GM12892 (cell line): Measurements from ENCODE around the gene DXO.

ENCODE experiments used
- POLR2A ChIP-seq: IDR thresholded peaks from 2 replicates; pipeline ENCODE4 v1.6.1; 2011; ENCODE audit warnings: low read depth, low read length, control low read depth
- TAF1 ChIP-seq: IDR thresholded peaks from 2 replicates; pipeline ENCODE4 v1.6.1; 2011; ENCODE audit warnings: low read depth, mild to moderate bottlenecking, control low read depth, low read length, borderline replicate concordance

- TF ChIP-seq TAF1 (no peak), POLR2A (no peak)
Measured at GRCh38 chr6:31966506-31966905, 5.4 kb downstream of the DXO start.
